GM23248 (cell line): ENCODE data around the gene ZBTB2. TPM values are rescaled to one million over a fixed set of nuclear protein-coding genes. Genes with fewer than 3 reads are reported as not detected.

Experiments used
- DNase-seq: peaks from one replicate; pipeline ENCODE4 v3.0.0-alpha.2; 2015
- H2AFZ ChIP-seq: fragments of 200-600 bp; sonication (generic); 2 replicates; pipeline ENCODE4 v1.6.1; 2016; ENCODE audit warnings: antibody characterized with exemption
- H3F3A ChIP-seq: fragments of 200-600 bp; sonication (generic); 2 replicates; pipeline ENCODE4 v1.6.1; 2016; ENCODE audit warnings: mild to moderate bottlenecking, antibody characterized with exemption, mixed run types; ENCODE audit not compliant: insufficient read depth
- H3K27ac ChIP-seq: fragments of 200-600 bp; sonication (generic); 2 replicates; pipeline ENCODE4 v1.5.1; 2016; ENCODE audit warnings: mild to moderate bottlenecking
- H3K27me3 ChIP-seq: fragments of 200-600 bp; sonication (generic); replicated peaks from 2 replicates; pipeline ENCODE4 v1.6.1; 2016; ENCODE audit warnings: mild to moderate bottlenecking; ENCODE audit not compliant: insufficient read depth
- H3K36me3 ChIP-seq: fragments of 200-600 bp; sonication (generic); 2 replicates; pipeline ENCODE4 v1.6.1; 2016; ENCODE audit warnings: low read depth, mild to moderate bottlenecking
- H3K4me1 ChIP-seq: fragments of 200-600 bp; sonication (generic); 2 replicates; pipeline ENCODE4 v1.6.1; 2016; ENCODE audit warnings: mild to moderate bottlenecking; ENCODE audit not compliant: insufficient read depth
- H3K4me2 ChIP-seq: fragments of 200-600 bp; sonication (generic); one replicate; pipeline ENCODE4 v1.6.1; 2016; ENCODE audit warnings: mild to moderate bottlenecking; ENCODE audit not compliant: unreplicated experiment
- H3K4me3 ChIP-seq: fragments of 200-600 bp; sonication (generic); 2 replicates; pipeline ENCODE4 v1.5.1; 2016; ENCODE audit warnings: mild to moderate bottlenecking
- H3K79me2 ChIP-seq: fragments of 200-600 bp; sonication (generic); 2 replicates; pipeline ENCODE4 v1.6.1; 2016; ENCODE audit warnings: mild to moderate bottlenecking; ENCODE audit not compliant: insufficient read depth
- H3K9ac ChIP-seq: fragments of 200-600 bp; sonication (generic); 2 replicates; pipeline ENCODE4 v1.6.1; 2016; ENCODE audit warnings: mild to moderate bottlenecking
- H3K9me2 ChIP-seq: fragments of 200-600 bp; sonication (generic); 2 replicates; pipeline ENCODE4 v1.6.1; 2016; ENCODE audit warnings: mixed run types, mild to moderate bottlenecking, moderate library complexity; ENCODE audit not compliant: insufficient read depth
- H3K9me3 ChIP-seq: fragments of 200-600 bp; sonication (generic); one replicate; pipeline ENCODE4 v1.6.1; 2017; ENCODE audit warnings: low read depth
- H4K20me1 ChIP-seq: fragments of 200-600 bp; sonication (generic); 2 replicates; pipeline ENCODE4 v1.6.0; 2016; ENCODE audit not compliant: insufficient read depth
- EZH2 ChIP-seq: fragments of 200-600 bp; sonication (generic); IDR thresholded peaks from 2 replicates; pipeline ENCODE4 v1.6.1; 2018; ENCODE audit warnings: antibody characterized with exemption, mild to moderate bottlenecking; ENCODE audit not compliant: insufficient read depth, poor library complexity, severe bottlenecking
- EZH2phosphoT487 ChIP-seq: fragments of 200-600 bp; sonication (generic); IDR thresholded peaks from 2 replicates; pipeline ENCODE4 v1.6.1; 2018; ENCODE audit warnings: antibody characterized with exemption, moderate library complexity, mild to moderate bottlenecking, low read depth; ENCODE audit not compliant: insufficient read depth
- WGBS, 2 experiments: methylation state at CpG; one replicate each; pipeline ENCODE4 v1.1.6; 2015 to 2017; ENCODE audit warnings: low lambda C conversion rate in 2 of 2, low coverage in 1 of 2; ENCODE audit errors: missing lambda C conversion rate in 2 of 2; 5-methylcytosine and 5-hydroxymethylcytosine counted together
- in situ Hi-C: fragments of 300-500 bp; cut with MboI; formaldehyde crosslinking; loops from 2 replicates; pipeline ENCODE4 v1.15.0; 2020
- polyA plus RNA-seq: library from polyadenylated mRNA; unstranded; fragments of >200 nt; fragmentation: Nextera tagmentation; extraction: Ambion mirVana; gene quantifications from 2 replicates; pipeline ENCODE4 v1.2.1, GENCODE V29; 2016
- total RNA-seq: library from RNA; depleted of rRNA; stranded (reverse); fragments of >200 nt; shearing (Covaris generic); gene quantifications from 2 replicates; pipeline ENCODE4 v1.2.3, GENCODE V29; 2014

The ZBTB2 gene
- total and polyA plus RNA-seq, 2 experiments from 2014 or later = 9.7 to 11.6 TPM

GRCh38 chr6:151430886-151431285 lies 39.5 kb upstream of the ZBTB2 start:
- Histone ChIP-seq H3K4me2 (no peak overlapping the region), H3K27me3 (no peaks in the 10 kb centered on the region), H3K9me3 (no peaks in the 10 kb centered on the region), H3F3A (peaks cover 3% of the 10 kb centered on the region), H3K9ac (no peak overlapping the region), H2AFZ (no peak overlapping the region), H3K36me3 (peaks cover 42% of the 10 kb centered on the region), H3K4me3 (no peak overlapping the region), H3K79me2 (peaks cover 29% of the 10 kb centered on the region), H4K20me1 (no peaks in the 10 kb centered on the region), H3K9me2 (no peaks in the 10 kb centered on the region), H3K4me1 (0 out of 2 replicates have a peak, but pooled peaks cover under 1% of the 10 kb centered on the region), H3K27ac (no peak overlapping the region)
- in situ Hi-C loops = no loop called here
- 99% methylated on average over 3 of the region's 3 CpGs for WGBS, 2 experiments
- TF ChIP-seq EZH2phosphoT487 (no peak), EZH2 (no peak)
- DNase-seq = no peak

DNA sequence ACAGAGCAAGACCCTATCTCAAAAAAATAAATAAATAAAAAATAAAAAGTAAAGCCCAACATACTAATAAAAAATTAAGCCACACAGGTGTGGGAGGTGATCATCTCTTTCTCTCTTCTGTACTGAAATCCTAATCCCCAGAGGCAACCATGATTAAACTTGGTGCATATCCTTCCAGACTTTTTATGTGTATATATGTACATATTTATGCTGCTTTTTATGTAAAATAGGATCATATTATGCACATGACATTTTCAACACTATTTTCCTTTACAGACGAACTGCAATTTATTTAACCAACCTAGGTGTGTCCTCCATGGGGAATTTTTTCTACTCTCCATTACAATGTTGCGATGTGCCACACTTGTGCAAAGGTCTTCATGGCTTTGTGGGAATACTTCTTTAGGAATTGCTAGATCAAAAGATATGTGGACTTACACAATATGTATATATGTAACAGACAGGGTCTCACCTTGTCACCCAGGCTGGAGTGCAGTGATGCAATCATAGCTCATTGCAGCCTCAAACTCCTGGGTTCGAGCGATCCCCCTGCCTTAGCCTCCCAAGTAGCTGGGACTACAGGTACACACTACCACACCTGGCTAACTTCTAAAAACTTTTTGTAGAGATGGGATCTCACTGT lies 36.9 kb upstream of the ZBTB2 start:
- in situ Hi-C loops = no loop called here
- no peak for TF ChIP-seq EZH2
- no peak for TF ChIP-seq EZH2phosphoT487
- DNase-seq = no peak
- Histone ChIP-seq H3K9ac (no peak overlapping the region), H3K79me2 (peaks cover 8% of the 10 kb centered on the region), H3K27ac (no peak overlapping the region), H3K9me2 (no peaks in the 10 kb centered on the region), H3F3A (no peaks in the 10 kb centered on the region; the same call in 1 of the 2 replicates), H3K4me1 (no peaks in the 10 kb centered on the region), H4K20me1 (no peaks in the 10 kb centered on the region), H2AFZ (no peak overlapping the region), H3K36me3 (peaks cover 38% of the 10 kb centered on the region), H3K27me3 (no peaks in the 10 kb centered on the region), H3K4me3 (no peak overlapping the region), H3K9me3 (no peaks in the 10 kb centered on the region), H3K4me2 (no peak overlapping the region)
- WGBS, 2 experiments = 86 to 90% methylated on average over 4 of the region's 4 CpGs

GRCh38 chr6:151425561-151425960 lies 34.2 kb upstream of the ZBTB2 start:
- no peak for TF ChIP-seq EZH2phosphoT487
- in situ Hi-C loops = no loop called here
- Histone ChIP-seq H3K27ac (no peak overlapping the region), H3K9me2 (no peaks in the 10 kb centered on the region), H3K4me1 (no peaks in the 10 kb centered on the region), H3K27me3 (no peaks in the 10 kb centered on the region), H3K9me3 (no peaks in the 10 kb centered on the region), H3F3A (peaks cover 8% of the 10 kb centered on the region), H3K4me2 (no peak overlapping the region), H3K9ac (no peak overlapping the region), H4K20me1 (no peaks in the 10 kb centered on the region), H3K36me3 (peaks cover 40% of the 10 kb centered on the region), H3K79me2 (no peaks in the 10 kb centered on the region; the same call in 1 of the 2 replicates), H2AFZ (no peak overlapping the region), H3K4me3 (no peak overlapping the region)
- DNase-seq = no peak
- 96 to 100% methylated on average over 4 of the region's 4 CpGs for WGBS, 2 experiments

DNA sequence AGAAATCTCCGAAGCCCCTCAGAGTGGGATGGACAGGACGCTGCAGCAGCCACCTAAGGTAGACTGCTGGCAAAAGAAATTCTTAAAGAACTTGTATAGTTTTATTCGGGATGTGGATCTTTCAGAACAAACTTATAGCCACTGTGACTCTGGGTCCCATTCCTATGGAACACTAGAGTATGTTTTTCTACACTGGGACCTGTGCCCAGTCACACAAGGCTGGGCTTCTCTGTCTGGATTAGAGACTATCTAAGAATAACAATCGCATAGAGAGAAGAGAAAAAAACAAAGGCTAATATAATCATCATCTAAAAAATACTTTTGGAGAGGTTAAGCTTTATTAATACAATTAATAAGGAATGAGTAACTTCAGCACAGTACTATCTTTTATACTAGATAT lies 31.6 kb upstream of the ZBTB2 start:
- H3K27me3 ChIP-seq = no peaks in the 10 kb centered on the region
- 87% methylated on average over 4 of the region's 4 CpGs for WGBS, 2 experiments
- H3K79me2 ChIP-seq = no peaks in the 10 kb centered on the region
- in situ Hi-C loops = no loop called here
- H3K27ac ChIP-seq = no peak overlapping the region
- no peaks in the 10 kb centered on the region for H3K4me1 ChIP-seq
- no peaks in the 10 kb centered on the region for H4K20me1 ChIP-seq
- H3K9me3 ChIP-seq = no peaks in the 10 kb centered on the region
- peaks cover 30% of the 10 kb centered on the region; the same call in 1 of the 2 replicates for H3K36me3 ChIP-seq
- TF ChIP-seq EZH2phosphoT487 (no peak), EZH2 (no peak)
- H3K4me3 ChIP-seq = no peak overlapping the region
- H3K9ac ChIP-seq = no peak overlapping the region
- H3K4me2 ChIP-seq = no peak overlapping the region
- H2AFZ ChIP-seq = no peak overlapping the region
- H3K9me2 ChIP-seq = no peaks in the 10 kb centered on the region
- peaks cover 11% of the 10 kb centered on the region; the same call in 1 of the 2 replicates for H3F3A ChIP-seq
- DNase-seq = no peak
